KMS-11 (cell line): ENCODE data around the gene ZG16B.

Experiments used
- H2AFZ ChIP-seq: fragments of 200-600 bp; sonication (generic); 2 replicates; pipeline ENCODE4 v1.6.1; 2016; ENCODE audit warnings: antibody characterized with exemption, mixed run types, low read depth
- H3K27ac ChIP-seq: fragments of 200-600 bp; sonication (generic); 2 replicates; pipeline ENCODE4 v1.6.1; 2016; ENCODE audit warnings: mild to moderate bottlenecking, mixed run types
- H3K27me3 ChIP-seq: fragments of 200-600 bp; sonication (generic); 2 replicates; pipeline ENCODE4 v1.6.1; 2017; ENCODE audit warnings: mild to moderate bottlenecking, low read depth, mixed run types, moderate library complexity; ENCODE audit not compliant: insufficient read depth
- H3K36me3 ChIP-seq: fragments of 200-600 bp; sonication (generic); 2 replicates; pipeline ENCODE4 v1.6.1; 2017; ENCODE audit warnings: mild to moderate bottlenecking, mixed run types; ENCODE audit not compliant: insufficient read depth
- H3K4me1 ChIP-seq: fragments of 200-600 bp; sonication (generic); 2 replicates; pipeline ENCODE4 v1.6.1; 2016; ENCODE audit warnings: mild to moderate bottlenecking, low read depth, mixed run types; ENCODE audit not compliant: poor library complexity, severe bottlenecking
- H3K4me2 ChIP-seq: fragments of 200-600 bp; sonication (generic); 2 replicates; pipeline ENCODE4 v1.7.0; 2016; ENCODE audit warnings: mild to moderate bottlenecking, mixed run types
- H3K4me3 ChIP-seq: fragments of 200-600 bp; sonication (generic); IDR thresholded peaks from 2 replicates; pipeline ENCODE4 v1.6.1; 2017; ENCODE audit warnings: low read depth, low read length, mixed read lengths; ENCODE audit not compliant: insufficient read depth
- H3K79me2 ChIP-seq: fragments of 200-600 bp; sonication (generic); 2 replicates; pipeline ENCODE4 v1.6.1; 2016; ENCODE audit warnings: low read depth, mixed run types; ENCODE audit not compliant: insufficient read depth
- H3K9ac ChIP-seq: fragments of 200-600 bp; sonication (generic); 2 replicates; pipeline ENCODE4 v1.6.1; 2016; ENCODE audit warnings: mild to moderate bottlenecking, mixed run types
- H4K20me1 ChIP-seq: fragments of 200-600 bp; sonication (generic); 2 replicates; pipeline ENCODE4 v1.6.1; 2016; ENCODE audit warnings: mild to moderate bottlenecking, mixed run types; ENCODE audit not compliant: insufficient read depth
- CTCF ChIP-seq: fragments of 200-600 bp; sonication (generic); conservative IDR thresholded peaks from 2 replicates; pipeline ENCODE4 v1.6.1; 2017; ENCODE audit warnings: low read depth, mild to moderate bottlenecking, antibody characterized with exemption, low read length, moderate library complexity, mixed read lengths

ZG16B gene

GRCh38 chr16:2817340-2818271 lies 12.5 kb upstream of the ZG16B start:
- Histone ChIP-seq H3K4me1 (no peaks in the 10 kb centered on the region), H3K36me3 (no peaks in the 10 kb centered on the region), H2AFZ (no peak overlapping the region), H3K4me3 (no peak overlapping the region), H3K4me2 (no peak overlapping the region), H3K27me3 (peaks cover 90% of the 10 kb centered on the region), H3K9ac (no peak overlapping the region), H3K27ac (no peak overlapping the region), H4K20me1 (no peaks in the 10 kb centered on the region), H3K79me2 (no peaks in the 10 kb centered on the region)
- TF ChIP-seq CTCF: no peak

- Histone ChIP-seq H4K20me1 (no peaks in the 10 kb centered on the region), H3K4me2 (no peak overlapping the region), H3K27me3 (peaks cover 90% of the 10 kb centered on the region), H3K27ac (no peak overlapping the region), H3K36me3 (no peaks in the 10 kb centered on the region), H3K79me2 (no peaks in the 10 kb centered on the region), H3K4me1 (no peaks in the 10 kb centered on the region), H3K9ac (no peak overlapping the region), H2AFZ (no peak overlapping the region), H3K4me3 (no peak overlapping the region)
- TF ChIP-seq CTCF: no peak
These were observed 11.7 kb upstream of the ZG16B start for GRCh38 chr16:2818272-2818876.

GRCh38 chr16:2819179-2819938 lies 10.7 kb upstream of the ZG16B start:
- Histone ChIP-seq H3K79me2 (no peaks in the 10 kb centered on the region), H3K36me3 (no peaks in the 10 kb centered on the region), H3K9ac (no peak overlapping the region), H2AFZ (no peak overlapping the region), H3K4me2 (no peak overlapping the region), H3K4me3 (no peak overlapping the region), H3K27me3 (peaks cover 90% of the 10 kb centered on the region), H4K20me1 (no peaks in the 10 kb centered on the region), H3K27ac (no peak overlapping the region), H3K4me1 (no peaks in the 10 kb centered on the region)
- TF ChIP-seq CTCF: no peak

- no peak for TF ChIP-seq CTCF
- no peaks in the 10 kb centered on the region for H3K4me1 ChIP-seq
- no peak overlapping the region for H3K4me3 ChIP-seq
- H3K36me3 ChIP-seq: no peaks in the 10 kb centered on the region
- no peak overlapping the region for H2AFZ ChIP-seq
- H3K4me2 ChIP-seq: no peak overlapping the region
- no peak overlapping the region for H3K9ac ChIP-seq
- H3K79me2 ChIP-seq: no peaks in the 10 kb centered on the region
- peaks cover 90% of the 10 kb centered on the region for H3K27me3 ChIP-seq
- no peak overlapping the region for H3K27ac ChIP-seq
- no peaks in the 10 kb centered on the region for H4K20me1 ChIP-seq
These were observed 9.9 kb upstream of the ZG16B start for GRCh38 chr16:2819939-2820835.
